LNCaP clone FGC (cell line): ENCODE data around the gene WWP2.
A peak's percentile ranks its signal among the peaks of the same experiment; 100 is the strongest.

Experiments used
- DNase-seq: peaks from one replicate; pipeline ENCODE4 v3.0.0-alpha.2; 2011; ENCODE audit warnings: low read depth
- H3K4me3 ChIP-seq: 2 replicates; pipeline ENCODE4 v1.5.1; 2011; ENCODE audit warnings: mild to moderate bottlenecking, low read depth, low read length, control low read depth
- CTCF ChIP-seq: IDR thresholded peaks from 2 replicates; pipeline ENCODE4 v1.5.1; 2012; ENCODE audit warnings: mild to moderate bottlenecking; ENCODE audit not compliant: control insufficient read depth, insufficient read depth; ENCODE audit errors: extremely low read depth

Gene WWP2

DNA sequence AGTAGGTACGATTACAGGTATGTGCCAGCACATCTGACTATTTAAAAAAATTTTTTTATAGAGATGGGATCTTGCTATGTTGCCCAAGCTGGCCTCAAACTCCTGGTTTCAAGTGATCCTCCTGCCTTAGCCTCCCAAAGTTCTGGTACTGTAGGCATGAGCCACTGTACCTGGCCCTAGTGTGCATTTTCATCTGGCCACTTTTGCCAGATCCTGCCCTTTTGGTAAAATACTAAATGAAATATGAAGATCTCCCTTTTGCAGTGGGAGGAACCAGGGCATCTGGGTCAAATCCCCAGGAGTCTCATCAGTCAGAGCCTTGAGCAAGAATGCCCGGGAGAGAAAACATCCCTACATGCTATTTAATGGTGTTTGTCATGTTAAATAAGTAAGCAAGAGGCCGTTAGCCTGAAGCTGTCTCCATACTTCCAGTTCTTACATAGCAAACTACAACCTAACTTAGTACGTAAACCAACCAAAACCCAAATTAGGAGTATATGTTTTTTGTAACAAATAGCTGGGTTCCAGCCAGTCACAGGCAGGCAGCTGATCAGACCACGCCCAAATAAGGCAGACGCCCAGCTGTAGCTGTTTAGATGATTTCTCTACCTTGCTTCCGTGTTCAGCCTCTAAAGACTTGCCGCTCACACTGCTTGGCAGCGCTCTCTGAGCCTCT lies 142.5 kb downstream of the WWP2 start:
- no peak for TF ChIP-seq CTCF
- H3K4me3 ChIP-seq, result no peak overlapping the region
- DNase-seq, result no peak

DNA sequence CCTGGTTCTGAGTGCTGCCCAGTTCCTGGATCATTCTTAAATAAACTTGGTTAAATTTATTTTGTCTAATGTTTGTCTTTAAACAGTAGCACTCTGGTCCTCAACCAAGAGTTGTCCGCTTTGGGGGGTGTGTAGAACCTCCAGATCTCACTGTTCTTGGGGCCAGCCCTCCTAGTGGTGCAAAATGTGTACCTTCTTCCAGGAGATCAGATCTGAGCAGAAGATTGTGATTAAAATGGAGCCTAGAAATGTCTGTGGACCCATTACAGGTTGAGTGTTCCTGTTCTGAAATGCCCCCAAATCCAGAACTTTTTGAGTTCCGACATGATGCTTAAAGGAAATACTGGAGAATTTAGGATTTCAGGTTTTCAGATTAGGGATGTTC lies 143.0 kb downstream of the WWP2 start:
- no peak for TF ChIP-seq CTCF
- H3K4me3 ChIP-seq, result no peak overlapping the region
- DNase-seq, result no peak

- H3K4me3 ChIP-seq, result no peak overlapping the region
- TF ChIP-seq CTCF, result no peak
- no peak for DNase-seq
Observed at GRCh38 chr16:69906838-69907401, 144.8 kb downstream of the WWP2 start.

DNA sequence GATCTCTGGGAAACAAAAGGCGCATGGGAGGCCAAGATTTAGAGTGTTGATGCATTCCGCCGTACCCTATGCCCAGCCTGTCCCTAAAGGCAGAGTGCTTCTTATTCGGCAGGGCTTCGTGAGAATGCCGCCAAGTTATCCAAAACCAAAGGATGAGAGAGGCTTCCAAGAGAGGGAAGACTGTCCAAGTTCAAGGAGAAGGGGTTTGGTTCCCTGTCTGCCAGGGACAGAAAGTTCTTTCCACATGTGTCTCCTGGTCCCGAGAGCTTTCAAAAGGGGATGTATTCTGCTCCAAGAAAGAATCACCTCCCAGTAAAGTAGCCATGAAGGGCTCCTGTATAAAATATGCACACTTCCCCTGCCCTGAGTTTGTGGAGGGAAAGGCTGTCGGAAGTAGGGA lies 146.9 kb downstream of the WWP2 start:
- no peak for DNase-seq
- no peak overlapping the region for H3K4me3 ChIP-seq
- no peak for TF ChIP-seq CTCF

GRCh38 chr16:69909760-69910159 lies 147.6 kb downstream of the WWP2 start:
- H3K4me3 ChIP-seq, result no peak overlapping the region
- no peak for TF ChIP-seq CTCF
- peak; percentile 88 for DNase-seq

DNA sequence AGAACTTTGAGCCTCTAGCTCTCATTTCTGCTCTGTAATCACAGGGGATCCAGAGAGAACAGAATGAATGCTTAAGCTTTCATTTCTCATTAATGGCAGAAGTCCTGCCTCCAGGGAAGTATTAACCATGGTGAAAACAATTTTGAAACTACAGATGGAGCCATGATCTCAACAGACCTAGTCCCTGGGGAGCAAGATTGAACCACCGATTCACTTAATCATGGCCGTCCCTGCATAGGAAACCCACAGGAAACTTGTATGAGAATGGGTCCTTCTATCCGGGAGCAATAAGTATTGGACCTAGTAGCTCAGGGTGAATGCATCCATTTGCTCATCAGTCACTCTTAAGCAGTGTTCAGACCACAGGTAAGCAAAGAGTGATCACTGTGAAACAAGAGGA lies 148.8 kb downstream of the WWP2 start:
- DNase-seq, result no peak
- TF ChIP-seq CTCF, result no peak
- no peak overlapping the region for H3K4me3 ChIP-seq

DNA sequence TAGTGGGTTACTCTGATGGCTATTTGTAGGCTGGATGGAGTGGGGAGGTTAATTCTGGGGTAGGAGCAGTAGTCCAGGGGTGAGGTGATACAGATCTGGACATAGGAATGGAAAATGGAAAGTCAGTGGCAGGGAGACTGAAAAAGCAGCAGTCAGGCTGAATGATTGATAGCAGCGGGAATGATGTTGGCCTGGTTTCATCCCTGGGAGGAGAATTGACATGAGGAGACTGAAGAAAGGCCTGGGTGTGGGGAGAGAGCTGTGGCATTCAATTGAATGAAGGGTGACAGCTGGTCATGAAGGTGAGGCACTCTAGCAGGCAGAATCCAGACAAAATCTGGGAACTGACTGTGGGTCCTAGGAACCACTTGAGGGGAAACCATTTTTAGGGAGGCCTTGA lies 154.3 kb downstream of the WWP2 start:
- TF ChIP-seq CTCF, result no peak

More for the DNA sequence above, 154.3 kb downstream of the WWP2 start:
- no peak for DNase-seq
- no peak overlapping the region for H3K4me3 ChIP-seq
